K562 (cell line): ENCODE data around the gene CMTM8.

Source experiments
- EGR1 ChIP-seq: fragments of 450-650 bp; conservative IDR thresholded peaks from 2 replicates; pipeline ENCODE4 v1.6.1; 2017; ENCODE audit warnings: mild to moderate bottlenecking
- ESRRA ChIP-seq: fragments of 450-650 bp; IDR thresholded peaks from 2 replicates; pipeline ENCODE4 v1.6.1; 2014; ENCODE audit warnings: low read depth, mild to moderate bottlenecking, moderate library complexity, borderline replicate concordance
- FOSL1 ChIP-seq: fragments of 200-800 bp; sonication (Bioruptor generic); conservative IDR thresholded peaks from 2 replicates; pipeline ENCODE4 v1.6.1; 2016; ENCODE audit warnings: missing genetic modification characterization, missing compliant biosample characterization
- FOXJ3 ChIP-seq: sonication (generic); formaldehyde crosslinking; IDR thresholded peaks from 2 replicates; pipeline ENCODE4 v1.4.0; 2020; ENCODE audit warnings: mild to moderate bottlenecking, missing genetic modification reagents
- MEF2D ChIP-seq: conservative IDR thresholded peaks from 2 replicates; pipeline ENCODE4 v1.6.1; 2016; ENCODE audit warnings: low read depth, missing genetic modification characterization, missing compliant biosample characterization
- MYC ChIP-seq, 2 experiments: fragments of 250-450 bp in 1 of 2; sonication (Bioruptor Pico) in 1 of 2; IDR thresholded peaks; 2 replicates each; pipeline versions ENCODE4 v1.5.1 to v1.6.1; 2012 to 2021; ENCODE audit warnings: low read depth in 2 of 2, borderline replicate concordance in 1 of 2, improper control_type of control experiment in 1 of 2, low read length in 1 of 2, mild to moderate bottlenecking in 1 of 2, moderate library complexity in 1 of 2
- NFIC ChIP-seq: fragments of 450-650 bp; IDR thresholded peaks from 2 replicates; pipeline ENCODE4 v1.6.1; 2017; ENCODE audit warnings: mild to moderate bottlenecking, inconsistent platforms
- NR1H2 ChIP-seq: sonication (generic); formaldehyde crosslinking; IDR thresholded peaks from 2 replicates; pipeline ENCODE4 v1.4.0; 2020; ENCODE audit warnings: mild to moderate bottlenecking, missing genetic modification reagents
- TCF7L2 ChIP-seq: fragments of 150-350 bp; IDR thresholded peaks from 2 replicates; pipeline ENCODE4 v1.6.1; 2016; ENCODE audit warnings: low read depth, mild to moderate bottlenecking, low read length, moderate library complexity
- ZNF263 ChIP-seq: sonication (generic); formaldehyde crosslinking; IDR thresholded peaks from 2 replicates; pipeline ENCODE4 v1.8.0; 2022; ENCODE audit warnings: mild to moderate bottlenecking, missing genetic modification reagents, borderline replicate concordance
- TF ChIP-seq, protein P1 (sequence below), 3 experiments: IDR thresholded peaks in 2 of 3; conservative IDR thresholded peaks in 1 of 3; 2 replicates each; pipeline ENCODE4 v1.5.1; 2011 to 2012; ENCODE audit warnings: low read length in 3 of 3, mild to moderate bottlenecking in 3 of 3, control low read depth in 2 of 3, improper control_type of control experiment in 1 of 3, inconsistent platforms in 1 of 3, low read depth in 1 of 3, mixed read lengths in 1 of 3, moderate library complexity in 1 of 3; ENCODE audit not compliant: insufficient read depth in 2 of 3
- TF ChIP-seq, protein P2 (sequence below): sonication (generic); formaldehyde crosslinking; IDR thresholded peaks from 2 replicates; pipeline ENCODE4 v1.8.1; 2023; ENCODE audit warnings: mild to moderate bottlenecking, missing genetic modification reagents
- TF ChIP-seq, protein P3 (sequence below): sonication (generic); formaldehyde crosslinking; IDR thresholded peaks from 2 replicates; pipeline ENCODE4 v1.9.0; 2022; ENCODE audit warnings: mild to moderate bottlenecking, missing genetic modification reagents

DNA sequence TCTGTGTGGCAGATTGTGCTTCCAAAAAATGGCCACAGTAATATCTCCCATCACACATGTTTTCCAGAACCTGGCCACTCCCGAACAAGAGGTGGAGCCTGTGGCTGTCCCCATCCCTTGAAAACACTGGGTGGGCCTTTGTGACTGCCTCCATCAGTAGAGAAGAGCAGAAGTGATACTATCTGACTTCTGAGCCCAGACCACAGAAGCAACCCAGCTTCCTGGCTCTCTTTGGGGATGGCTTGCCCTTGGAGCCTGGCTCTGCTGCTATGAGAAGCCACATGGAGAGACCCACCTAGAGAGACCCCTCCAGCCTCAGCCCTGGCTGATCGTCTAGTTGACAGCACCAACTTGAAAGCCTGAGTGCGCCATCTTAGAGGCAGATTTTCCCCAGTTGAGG lies 39.8 kb upstream of the CMTM8 start:
- TF ChIP-seq, protein P1, sequence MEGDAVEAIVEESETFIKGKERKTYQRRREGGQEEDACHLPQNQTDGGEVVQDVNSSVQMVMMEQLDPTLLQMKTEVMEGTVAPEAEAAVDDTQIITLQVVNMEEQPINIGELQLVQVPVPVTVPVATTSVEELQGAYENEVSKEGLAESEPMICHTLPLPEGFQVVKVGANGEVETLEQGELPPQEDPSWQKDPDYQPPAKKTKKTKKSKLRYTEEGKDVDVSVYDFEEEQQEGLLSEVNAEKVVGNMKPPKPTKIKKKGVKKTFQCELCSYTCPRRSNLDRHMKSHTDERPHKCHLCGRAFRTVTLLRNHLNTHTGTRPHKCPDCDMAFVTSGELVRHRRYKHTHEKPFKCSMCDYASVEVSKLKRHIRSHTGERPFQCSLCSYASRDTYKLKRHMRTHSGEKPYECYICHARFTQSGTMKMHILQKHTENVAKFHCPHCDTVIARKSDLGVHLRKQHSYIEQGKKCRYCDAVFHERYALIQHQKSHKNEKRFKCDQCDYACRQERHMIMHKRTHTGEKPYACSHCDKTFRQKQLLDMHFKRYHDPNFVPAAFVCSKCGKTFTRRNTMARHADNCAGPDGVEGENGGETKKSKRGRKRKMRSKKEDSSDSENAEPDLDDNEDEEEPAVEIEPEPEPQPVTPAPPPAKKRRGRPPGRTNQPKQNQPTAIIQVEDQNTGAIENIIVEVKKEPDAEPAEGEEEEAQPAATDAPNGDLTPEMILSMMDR (IDR thresholded peaks at IDR 0.05 in 2 of 3, conservative IDR thresholded peaks at IDR 0.05 in 1 of 3; ENCODE audit: insufficient read depth in 2 of 3, low read depth in 1 of 3, low read length in 3 of 3), result no peak
- TF ChIP-seq FOSL1 (tag) (no peak), ZNF263 (CRISPR knock-in tag) (no peak), TCF7L2 (no peak), NR1H2 (CRISPR knock-in tag) (no peak), FOXJ3 (no peak), MYC (IDR thresholded peaks at IDR 0.05; ENCODE audit: low read depth, low read length) (no peak), MYC (CRISPR knock-in tag; IDR thresholded peaks at IDR 0.05; ENCODE audit: borderline replicate concordance, low read depth) (no peak), EGR1 (no peak), MEF2D (tag) (no peak), NFIC (no peak), ESRRA (no peak)
- TF ChIP-seq, protein P2, sequence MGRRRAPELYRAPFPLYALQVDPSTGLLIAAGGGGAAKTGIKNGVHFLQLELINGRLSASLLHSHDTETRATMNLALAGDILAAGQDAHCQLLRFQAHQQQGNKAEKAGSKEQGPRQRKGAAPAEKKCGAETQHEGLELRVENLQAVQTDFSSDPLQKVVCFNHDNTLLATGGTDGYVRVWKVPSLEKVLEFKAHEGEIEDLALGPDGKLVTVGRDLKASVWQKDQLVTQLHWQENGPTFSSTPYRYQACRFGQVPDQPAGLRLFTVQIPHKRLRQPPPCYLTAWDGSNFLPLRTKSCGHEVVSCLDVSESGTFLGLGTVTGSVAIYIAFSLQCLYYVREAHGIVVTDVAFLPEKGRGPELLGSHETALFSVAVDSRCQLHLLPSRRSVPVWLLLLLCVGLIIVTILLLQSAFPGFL, result no peak
- TF ChIP-seq, protein P3, sequence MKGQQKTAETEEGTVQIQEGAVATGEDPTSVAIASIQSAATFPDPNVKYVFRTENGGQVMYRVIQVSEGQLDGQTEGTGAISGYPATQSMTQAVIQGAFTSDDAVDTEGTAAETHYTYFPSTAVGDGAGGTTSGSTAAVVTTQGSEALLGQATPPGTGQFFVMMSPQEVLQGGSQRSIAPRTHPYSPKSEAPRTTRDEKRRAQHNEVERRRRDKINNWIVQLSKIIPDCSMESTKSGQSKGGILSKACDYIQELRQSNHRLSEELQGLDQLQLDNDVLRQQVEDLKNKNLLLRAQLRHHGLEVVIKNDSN, result no peak
